Prostate gland (tissue), 2 donors: ENCODE results near the gene LIPE.

ENCODE experiments used
- POLR2A ChIP-seq: fragments of 450-650 bp; IDR thresholded peaks from one replicate; pipeline ENCODE4 v1.6.1; 2016; ENCODE audit warnings: antibody characterized with exemption, mild to moderate bottlenecking
- TF ChIP-seq, protein P1 (sequence below), 4 experiments: fragments of 200-600 bp in 2 of 4; fragments of 450-650 bp in 2 of 4; sonication (generic) in 2 of 4; IDR thresholded peaks; 1 replicate in 3 of 4; 2 replicates in 1 of 4; pipeline ENCODE4 v1.5.1; 2016 to 2019; ENCODE audit warnings: antibody characterized with exemption in 4 of 4, mild to moderate bottlenecking in 2 of 4, moderate library complexity in 2 of 4

- TF ChIP-seq, protein P1, sequence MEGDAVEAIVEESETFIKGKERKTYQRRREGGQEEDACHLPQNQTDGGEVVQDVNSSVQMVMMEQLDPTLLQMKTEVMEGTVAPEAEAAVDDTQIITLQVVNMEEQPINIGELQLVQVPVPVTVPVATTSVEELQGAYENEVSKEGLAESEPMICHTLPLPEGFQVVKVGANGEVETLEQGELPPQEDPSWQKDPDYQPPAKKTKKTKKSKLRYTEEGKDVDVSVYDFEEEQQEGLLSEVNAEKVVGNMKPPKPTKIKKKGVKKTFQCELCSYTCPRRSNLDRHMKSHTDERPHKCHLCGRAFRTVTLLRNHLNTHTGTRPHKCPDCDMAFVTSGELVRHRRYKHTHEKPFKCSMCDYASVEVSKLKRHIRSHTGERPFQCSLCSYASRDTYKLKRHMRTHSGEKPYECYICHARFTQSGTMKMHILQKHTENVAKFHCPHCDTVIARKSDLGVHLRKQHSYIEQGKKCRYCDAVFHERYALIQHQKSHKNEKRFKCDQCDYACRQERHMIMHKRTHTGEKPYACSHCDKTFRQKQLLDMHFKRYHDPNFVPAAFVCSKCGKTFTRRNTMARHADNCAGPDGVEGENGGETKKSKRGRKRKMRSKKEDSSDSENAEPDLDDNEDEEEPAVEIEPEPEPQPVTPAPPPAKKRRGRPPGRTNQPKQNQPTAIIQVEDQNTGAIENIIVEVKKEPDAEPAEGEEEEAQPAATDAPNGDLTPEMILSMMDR (IDR thresholded peaks at IDR 0.05) = no peak
- TF ChIP-seq POLR2A = no peak
Observed at GRCh38 chr19:42424345-42424707, 2.9 kb downstream of the LIPE start.
